Sciatic nerve (tissue), 2 donors: ENCODE results near the gene PLAAT2. TPM values are rescaled to one million over a fixed set of nuclear protein-coding genes. Genes with fewer than 3 reads are reported as not detected.
"Not testable (repeated sequence)": the region's sequence is repeated elsewhere in the genome, so short reads cannot be mapped to it uniquely, and the experiment has no call there.

Source experiments
- ATAC-seq: fragments of 200-7000 bp; cut with Tn5 transposase; one replicate; pipeline ENCODE4 v1.9.1; 2020; ENCODE audit warnings: mild to moderate bottlenecking, moderate library complexity
- DNase-seq: peaks from one replicate; pipeline ENCODE4 v3.0.0-alpha.2; 2020; ENCODE audit warnings: low spot score
- intact Hi-C: fragments of 100-400 bp; cut with DNase I; formaldehyde crosslinking; loops from one replicate; pipeline ENCODE4 v1.14.2; 2022
- total RNA-seq: library from RNA; stranded (reverse); fragmentation: NEBNext Ultra II Directional; extraction: Animal tissue kit (Norgen Biotek cat#: 25700); gene quantifications from one replicate; pipeline ENCODE4 v1.2.1, GENCODE V29; 2021
- donor health status: DM: no; HTN: no; CAD: no.
- donor health status: DM: no; HTN: no; CAD: no.

PLAAT2 gene
- total RNA-seq, 1 donor from 2014 or later, result not detected

DNA sequence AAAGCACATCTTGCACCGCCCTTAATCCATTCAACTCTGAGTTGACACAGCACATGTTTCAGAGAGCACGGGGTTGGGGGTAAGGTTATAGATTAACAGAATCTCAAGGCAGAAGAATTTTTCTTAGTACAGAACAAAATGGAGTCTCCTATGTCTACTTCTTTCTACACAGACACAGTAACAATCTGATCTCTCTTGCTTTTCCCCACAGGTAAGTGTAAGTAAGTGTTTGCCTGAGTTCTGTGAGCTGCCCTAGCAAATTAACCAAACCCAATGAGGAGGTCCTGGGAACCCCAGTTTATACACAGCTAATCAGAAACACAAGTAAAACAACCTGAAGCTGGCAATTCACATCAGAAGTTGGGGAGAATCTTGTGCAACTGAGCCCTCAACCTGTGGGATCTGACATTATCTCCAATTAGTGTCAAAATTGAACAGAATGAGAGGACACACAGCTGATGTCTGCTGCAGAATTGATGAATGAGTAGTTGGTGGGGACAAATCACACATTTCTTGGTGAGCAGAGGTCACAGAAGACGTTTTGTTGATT, 34.4 kb downstream of the PLAAT2 start:
- DNase-seq, ATAC-seq, intact Hi-C loops: not testable (repeated sequence)

DNA sequence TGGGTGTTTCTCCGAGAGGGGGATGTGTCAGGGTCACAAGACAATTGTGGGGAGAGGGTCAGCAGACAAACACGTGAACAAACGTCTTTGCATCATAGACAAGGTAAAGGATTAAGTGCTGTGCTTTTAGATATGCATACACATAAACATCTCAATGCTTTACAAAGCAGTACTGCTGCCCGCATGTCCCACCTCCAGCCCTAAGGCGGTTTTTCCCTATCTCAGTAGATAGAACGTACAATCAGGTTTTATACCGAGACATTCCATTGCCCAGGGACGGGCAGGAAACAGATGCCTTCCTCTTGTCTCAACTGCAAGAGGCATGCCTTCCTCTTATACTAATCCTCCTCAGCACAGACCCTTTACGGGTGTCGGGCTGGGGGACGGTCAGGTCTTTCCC, 35.0 kb downstream of the PLAAT2 start:
- intact Hi-C loops, ATAC-seq, DNase-seq: not testable (repeated sequence)

GRCh38 chr11:63527667-63528066, 35.5 kb downstream of the PLAAT2 start:
- DNase-seq (no peak), ATAC-seq (no peak)
- intact Hi-C loops, result no loop called here

DNA sequence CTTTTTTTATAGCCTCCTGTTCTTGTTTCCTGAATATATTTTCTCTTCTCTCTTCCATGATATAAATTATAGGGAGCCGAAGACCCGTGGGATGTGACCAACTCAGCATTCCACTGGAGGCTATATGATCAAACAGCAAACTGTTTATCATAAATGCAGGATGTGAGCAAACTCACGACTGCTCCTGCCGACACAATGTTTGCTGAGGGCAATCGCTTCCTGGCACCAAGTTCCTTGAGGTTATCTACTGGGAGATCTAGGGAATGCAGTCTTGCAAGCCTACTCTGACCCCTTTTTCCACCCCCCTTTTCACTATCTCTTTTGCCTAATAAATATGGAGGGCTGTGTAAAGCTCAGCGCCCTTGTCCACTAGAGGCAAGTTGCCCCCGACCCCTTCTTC, 40.0 kb downstream of the PLAAT2 start:
- ATAC-seq (no peak), DNase-seq (no peak)
- intact Hi-C loops, result no loop called here

DNA sequence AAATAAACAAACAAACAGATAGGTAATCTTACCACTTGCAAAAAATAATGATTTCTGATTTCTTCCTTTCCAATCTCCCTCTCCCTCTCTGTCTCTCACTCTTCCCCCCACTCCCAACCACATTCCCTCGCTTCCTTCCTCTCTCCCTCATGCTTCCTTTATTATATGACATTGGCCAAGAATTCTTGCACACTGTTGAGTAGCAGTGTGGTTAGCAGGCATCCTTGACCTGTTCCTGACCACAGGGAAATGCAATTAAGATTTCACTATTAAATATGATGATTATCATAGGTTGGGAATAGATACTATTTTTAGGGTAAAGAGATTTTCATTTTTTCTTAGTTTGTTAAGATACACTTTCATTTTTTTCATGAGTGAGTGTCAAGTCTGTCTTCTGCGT, 41.3 kb downstream of the PLAAT2 start:
- intact Hi-C loops, result no loop called here
- ATAC-seq (no peak), DNase-seq (no peak)

DNA sequence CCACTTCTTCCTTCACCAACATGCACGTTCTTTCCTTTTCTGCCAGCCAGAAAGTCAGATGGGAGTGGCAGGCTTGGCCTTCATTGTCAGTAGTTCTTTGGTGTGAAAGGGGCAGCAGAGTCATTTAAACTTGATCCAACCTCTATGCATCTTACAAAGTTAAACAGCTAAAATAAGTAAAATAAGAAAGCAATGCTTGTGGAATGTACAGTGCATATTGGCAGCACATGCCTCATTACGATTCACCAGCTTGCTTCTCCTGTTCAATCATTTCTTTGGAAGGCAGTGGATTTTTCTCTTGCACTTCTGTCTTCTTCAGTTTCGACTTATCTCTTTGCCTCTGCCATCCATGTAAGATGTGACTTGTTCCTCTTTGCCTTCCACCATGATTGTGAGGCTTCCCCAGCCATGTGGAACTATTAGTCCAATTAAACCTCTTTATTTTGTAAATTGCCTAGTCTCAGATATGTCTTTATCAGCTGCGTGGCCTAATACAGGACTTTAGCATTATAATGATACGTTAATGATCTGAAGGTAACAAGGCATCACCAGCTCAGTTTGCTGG, 42.5 kb downstream of the PLAAT2 start:
- no peak for DNase-seq
- intact Hi-C loops, result no loop called here
- no peak for ATAC-seq

- ATAC-seq, result no peak
- no peak for DNase-seq
- intact Hi-C loops, result no loop called here
Observed at GRCh38 chr11:63518548-63518947, 44.6 kb downstream of the PLAAT2 start.

GRCh38 chr11:63517156-63517555, 46.0 kb downstream of the PLAAT2 start:
- no peak for ATAC-seq
- no peak for DNase-seq
- intact Hi-C loops, result no loop called here

- no peak for ATAC-seq
Observed at GRCh38 chr11:63516109-63516508, 47.1 kb downstream of the PLAAT2 start.

GRCh38 chr11:63512816-63513215, 50.4 kb downstream of the PLAAT2 start:
- intact Hi-C loops, result no loop called here
- no peak for DNase-seq
- no peak for ATAC-seq

More at GRCh38 chr11:63516109-63516508, 47.1 kb downstream of the PLAAT2 start:
- intact Hi-C loops, result no loop called here
- DNase-seq, result no peak

DNA sequence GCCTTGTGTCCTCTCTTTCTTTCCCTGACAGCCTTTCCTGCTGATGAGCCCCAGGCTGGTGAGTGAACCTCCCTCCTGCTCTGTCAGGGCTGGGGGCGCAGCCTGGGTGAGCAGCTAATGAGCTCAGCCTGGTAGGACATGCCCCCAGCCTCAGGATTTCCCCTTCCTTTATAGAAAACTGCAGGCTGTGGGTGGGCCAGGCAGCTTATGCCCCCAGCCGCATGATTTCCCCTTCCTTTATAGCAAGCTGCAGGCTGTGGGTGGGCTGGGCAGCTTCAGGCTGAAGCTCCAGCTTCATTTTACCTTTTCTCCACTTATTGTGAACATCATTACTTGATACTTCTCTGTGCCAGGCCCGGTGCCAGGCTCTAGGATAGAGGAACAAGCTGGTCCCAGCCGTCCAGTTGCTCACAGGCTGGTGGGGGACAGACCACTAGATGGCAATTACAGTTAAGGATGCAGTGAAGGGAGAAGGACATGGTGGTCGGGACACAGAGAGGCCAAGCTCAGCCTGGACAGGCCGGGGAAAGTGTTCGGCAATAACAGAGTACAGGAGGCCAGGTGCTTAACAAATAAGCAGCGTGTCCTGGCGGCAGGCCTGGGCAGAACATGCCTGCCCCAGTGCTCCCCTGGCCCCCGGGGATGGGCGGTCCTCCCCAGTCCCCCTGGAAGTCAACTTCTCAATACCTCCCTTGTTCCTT, 52.0 kb downstream of the PLAAT2 start:
- ATAC-seq (no peak), DNase-seq (no peak)
- intact Hi-C loops, result no loop called here

- ATAC-seq (peak; percentile 89), DNase-seq (no peak)
- intact Hi-C loops, result no loop called here
Observed at GRCh38 chr11:63510360-63511047, 52.7 kb downstream of the PLAAT2 start.

DNA sequence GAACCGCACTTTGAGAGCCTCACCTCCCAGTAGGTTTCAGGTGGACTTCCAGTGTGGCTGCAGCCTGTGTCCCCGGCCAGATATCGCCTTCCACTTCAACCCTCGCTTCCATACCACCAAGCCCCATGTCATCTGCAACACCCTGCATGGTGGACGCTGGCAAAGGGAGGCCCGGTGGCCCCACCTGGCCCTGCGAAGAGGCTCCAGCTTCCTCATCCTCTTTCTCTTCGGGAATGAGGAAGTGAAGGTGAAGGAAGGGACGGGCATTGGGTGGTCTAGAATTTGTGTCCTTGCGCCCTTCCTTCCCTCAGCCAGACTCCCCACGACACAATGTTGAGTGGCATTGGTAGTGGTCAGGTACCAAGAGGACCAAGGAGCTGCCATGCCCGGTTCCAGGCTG, 54.4 kb downstream of the PLAAT2 start:
- ATAC-seq (no peak), DNase-seq (no peak)
- intact Hi-C loops, result no loop called here

- DNase-seq (no peak), ATAC-seq (peak; percentile 54)
- intact Hi-C loops, result no loop called here
Observed at GRCh38 chr11:63508009-63508408, 55.2 kb downstream of the PLAAT2 start.

DNA sequence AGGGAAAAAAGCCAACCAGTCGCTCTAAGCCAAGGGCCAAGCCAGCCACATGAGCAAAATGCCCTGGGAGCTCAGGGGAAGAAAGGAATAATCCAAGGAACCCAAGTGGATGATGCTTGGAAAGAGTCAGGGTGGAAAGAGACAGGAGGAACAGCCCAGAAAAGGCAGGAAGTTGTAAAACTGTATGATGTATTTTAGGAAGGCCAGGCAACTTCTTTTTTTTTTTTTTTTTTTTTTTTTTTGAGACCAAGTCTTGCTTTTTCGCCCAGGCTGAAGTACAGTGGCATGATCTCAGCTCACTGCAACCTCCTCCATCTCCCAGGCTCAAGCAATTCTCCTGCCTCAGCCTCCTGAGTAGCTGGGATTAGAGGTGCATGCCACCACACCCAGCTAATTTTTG, 55.7 kb downstream of the PLAAT2 start:
- no peak for ATAC-seq
- no peak for DNase-seq
- intact Hi-C loops, result no loop called here

DNA sequence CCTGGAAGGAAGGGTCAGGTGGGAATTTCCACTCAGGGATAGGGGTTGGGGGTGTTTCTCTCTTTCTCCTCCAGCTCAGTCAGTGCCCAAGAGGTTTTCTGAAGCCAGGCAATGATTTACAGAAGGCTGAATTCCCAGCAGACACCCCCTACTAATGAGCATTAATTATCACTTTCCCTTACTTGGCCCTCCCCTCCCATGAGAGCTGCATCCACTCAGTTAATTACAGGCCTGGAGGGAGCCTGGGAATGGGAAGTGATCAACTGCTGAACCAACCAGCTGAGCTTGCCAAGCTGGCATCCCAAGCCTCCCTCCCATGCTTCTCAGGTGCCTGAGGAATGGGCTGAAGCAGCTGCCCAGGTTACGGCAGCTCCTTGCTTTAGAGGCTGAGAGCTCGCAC, 56.3 kb downstream of the PLAAT2 start:
- intact Hi-C loops, result no loop called here
- DNase-seq (no peak), ATAC-seq (no peak)

- intact Hi-C loops, result no loop called here
- peak; percentile 33 for ATAC-seq
Observed at GRCh38 chr11:63505857-63506528, 57.2 kb downstream of the PLAAT2 start, which contains the start of gene LGALS12. TSS of gene LGALS12 (plus strand) at chr11:63506084. CDS start at chr11:63506459, 375 bp downstream.

DNA sequence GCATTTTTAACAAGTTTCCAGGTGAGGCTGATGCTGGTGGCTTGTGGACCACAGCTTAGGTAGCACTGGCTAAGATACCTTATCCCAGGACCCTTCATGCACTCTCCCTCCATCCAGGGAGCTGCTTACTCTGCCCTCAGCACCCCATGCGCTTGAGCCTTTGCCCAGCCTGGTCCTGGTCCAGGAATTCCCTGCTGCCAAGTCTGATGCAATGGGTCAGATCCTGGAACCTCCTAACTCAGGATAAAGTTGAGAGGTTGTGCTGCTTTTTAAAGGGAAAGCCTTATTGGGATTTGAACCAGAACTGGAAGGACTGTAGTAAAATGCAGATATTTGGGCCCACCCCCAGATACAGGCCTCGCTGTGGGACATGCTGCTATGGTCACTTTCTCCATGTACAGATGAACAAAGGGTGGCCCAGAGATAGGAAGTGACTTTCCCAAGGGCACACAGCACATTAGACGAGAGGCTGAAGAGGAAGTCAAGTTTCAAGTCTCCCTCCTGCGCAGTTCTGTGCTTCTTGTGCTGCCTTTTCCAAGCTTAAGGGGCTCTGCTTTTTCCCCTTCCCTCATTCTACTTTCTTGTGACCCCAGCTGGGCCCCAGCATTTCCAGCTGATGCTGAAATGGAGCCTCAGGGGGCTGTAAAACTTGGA, 58.1 kb downstream of the PLAAT2 start:
- peak; percentile 64 for ATAC-seq
- no peak for DNase-seq
- intact Hi-C loops, result no loop called here

More at GRCh38 chr11:63505857-63506528, 57.2 kb downstream of the PLAAT2 start, which contains the start of gene LGALS12:
- no peak for DNase-seq

GRCh38 chr11:63504054-63504453, 59.1 kb downstream of the PLAAT2 start:
- DNase-seq, result no peak
- no peak for ATAC-seq
- intact Hi-C loops, result no loop called here
